GM21529 (cell line): ENCODE results near the gene MCRIP1.

Experiments used
- ATAC-seq: cut with Tn5 transposase; IDR thresholded peaks from one replicate; pipeline ENCODE4 v1.9.1; 2021; ENCODE audit not compliant: unreplicated experiment

The MCRIP1 gene

DNA sequence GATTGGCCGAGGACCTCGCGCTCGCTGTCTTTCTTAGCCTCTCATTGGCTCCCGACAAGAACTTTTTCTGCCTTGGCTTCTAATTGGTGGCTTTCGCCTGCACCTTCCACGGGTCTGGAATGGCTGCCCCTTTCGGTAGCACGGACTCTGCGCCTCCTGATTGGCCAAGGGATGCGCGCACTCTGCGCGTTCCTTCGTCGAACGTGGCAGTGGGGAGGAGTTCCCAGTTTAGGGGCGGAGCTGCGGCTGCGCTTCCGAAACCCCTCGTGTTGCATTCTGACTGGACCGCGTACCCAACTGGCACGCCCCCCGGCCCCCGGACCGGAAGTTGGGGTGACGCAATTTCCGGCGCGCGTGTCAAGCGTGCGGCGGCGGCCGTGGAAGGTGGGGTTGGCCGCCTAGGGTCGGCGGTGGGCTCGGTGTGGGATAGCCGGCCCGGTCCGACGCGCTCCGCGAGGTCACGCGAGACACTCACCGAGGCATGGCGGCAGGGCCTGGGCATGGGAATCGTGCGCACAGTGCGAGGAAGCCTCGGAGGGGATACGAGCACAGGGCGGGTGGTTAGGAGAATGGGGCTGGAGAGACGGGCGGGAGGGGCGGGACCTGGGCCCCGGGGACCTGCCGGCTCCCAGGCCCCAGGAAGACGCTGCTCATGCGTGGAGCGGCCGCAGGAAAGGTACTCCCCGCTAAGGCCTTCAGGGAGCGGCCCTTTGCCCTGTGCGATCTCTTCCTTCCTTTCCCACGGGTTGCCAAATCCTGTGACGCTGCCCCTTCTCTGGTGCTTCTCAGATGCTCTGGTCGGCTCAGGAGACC lies 27.9 kb upstream of the MCRIP1 start:
- ATAC-seq: peak; percentile 75

- peak; percentile 2 for ATAC-seq
Observed at GRCh38 chr17:81859906-81860755, 27.0 kb upstream of the MCRIP1 start, which contains the start of gene P4HB. Gene P4HB, minus strand, starts transcription at chr17:81860535. Its CDS starts 64 bp downstream, at chr17:81860471.

DNA sequence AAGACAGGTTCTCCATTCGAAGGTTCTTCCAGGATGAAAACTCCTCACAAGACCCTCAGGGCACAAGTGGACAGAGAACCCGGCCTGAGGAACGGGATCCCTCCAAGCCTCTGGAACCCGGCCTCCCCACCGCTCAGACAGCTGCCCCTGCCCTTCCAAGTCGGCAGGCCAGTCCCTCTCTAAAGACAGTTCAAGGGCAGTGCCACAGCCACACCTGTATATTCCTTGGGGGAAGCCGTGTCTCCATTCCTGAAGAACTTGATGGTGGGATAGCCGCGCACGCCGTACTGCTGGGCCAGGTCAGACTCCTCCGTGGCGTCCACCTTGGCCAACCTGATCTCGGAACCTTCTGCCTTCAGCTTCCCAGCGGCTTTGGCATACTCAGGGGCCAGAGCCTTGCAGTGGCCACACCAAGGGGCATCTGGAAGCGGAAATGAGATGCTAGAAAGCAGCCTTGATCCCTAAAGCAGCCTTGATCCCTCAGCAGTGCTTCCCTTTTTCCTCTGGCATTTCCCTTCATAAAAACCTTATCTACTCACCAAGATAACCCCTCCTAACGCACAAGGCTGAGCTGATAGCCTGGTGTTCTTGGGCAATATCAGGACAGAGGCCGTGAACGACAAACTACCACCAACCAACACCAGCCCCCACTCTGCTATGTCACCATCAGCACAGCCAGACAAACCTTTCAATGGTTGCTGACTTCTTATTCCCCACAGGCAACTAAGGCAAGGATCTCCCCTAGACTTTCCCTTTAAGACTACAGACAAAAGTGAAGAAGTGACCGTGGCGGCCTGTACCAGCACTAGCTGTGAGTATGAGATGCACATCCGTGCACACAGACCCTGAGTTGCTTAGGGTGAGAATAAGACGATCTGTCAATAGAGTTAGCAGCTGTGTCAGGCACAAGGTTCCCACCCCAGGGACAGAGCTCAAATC lies 26.1 kb upstream of the MCRIP1 start:
- ATAC-seq: no peak

GRCh38 chr17:81858170-81858966 lies 25.3 kb upstream of the MCRIP1 start:
- no peak for ATAC-seq

DNA sequence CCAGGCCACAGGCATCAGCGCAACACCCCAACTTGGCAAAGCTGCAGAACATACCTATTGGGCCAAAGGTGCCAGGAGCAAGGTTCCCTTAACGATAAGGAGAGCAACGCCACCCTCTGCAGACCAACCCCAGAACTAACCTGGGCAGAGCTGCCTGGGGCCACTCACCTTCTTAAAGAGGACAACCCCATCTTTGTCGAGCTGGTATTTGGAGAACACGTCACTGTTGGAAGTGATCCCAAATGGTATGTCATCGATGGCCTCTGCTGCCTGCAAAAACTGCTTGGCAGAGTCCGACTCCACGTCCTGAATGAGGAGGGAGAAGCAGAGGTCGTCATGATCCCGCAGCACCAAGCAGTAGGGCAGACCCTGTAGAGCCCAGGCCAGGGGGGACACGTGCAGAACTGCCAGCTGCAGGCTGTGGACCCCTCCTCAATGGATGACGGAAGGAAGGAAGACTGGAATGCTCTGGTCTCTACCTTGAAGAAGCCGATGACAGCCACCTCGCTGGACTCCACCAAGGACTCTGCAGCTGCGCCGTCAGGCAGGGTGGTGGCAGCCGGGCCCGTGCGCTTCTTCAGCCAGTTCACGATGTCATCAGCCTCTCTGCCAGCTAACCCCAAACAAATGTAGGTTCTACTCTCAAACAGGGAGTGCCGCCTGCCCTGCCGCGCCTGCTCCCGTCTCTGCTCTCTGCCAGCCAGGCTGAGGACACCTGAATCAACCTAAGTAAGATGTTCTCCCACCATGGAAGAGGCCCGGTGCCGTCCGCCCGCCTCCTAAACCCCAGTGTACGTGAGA lies 22.1 kb upstream of the MCRIP1 start:
- no peak for ATAC-seq

DNA sequence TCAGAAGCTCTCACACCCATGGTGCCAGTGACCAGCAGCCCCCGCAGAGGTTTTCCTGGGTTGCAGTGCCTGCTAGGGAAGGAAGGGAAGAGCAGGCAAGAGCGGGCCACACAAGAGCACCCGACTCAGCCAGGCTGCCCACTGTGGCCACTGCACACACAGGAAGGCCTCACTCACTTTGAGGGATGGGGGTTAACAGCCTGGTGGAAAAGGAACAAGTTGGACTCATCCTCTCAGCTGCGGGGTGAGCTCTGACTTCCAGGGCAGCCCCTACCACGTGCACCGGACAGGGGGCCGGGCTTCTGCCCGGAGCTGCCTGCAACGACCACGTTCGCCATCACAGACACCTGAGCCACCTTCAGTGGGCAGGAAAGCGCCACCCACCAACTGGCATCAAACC lies 19.1 kb upstream of the MCRIP1 start:
- no peak for ATAC-seq

GRCh38 chr17:81851423-81851822 lies 18.3 kb upstream of the MCRIP1 start:
- no peak for ATAC-seq

- ATAC-seq: no peak
Observed at GRCh38 chr17:81849457-81849856, 16.4 kb upstream of the MCRIP1 start.

- ATAC-seq: no peak
Observed at GRCh38 chr17:81846743-81847689, 13.9 kb upstream of the MCRIP1 start.

DNA sequence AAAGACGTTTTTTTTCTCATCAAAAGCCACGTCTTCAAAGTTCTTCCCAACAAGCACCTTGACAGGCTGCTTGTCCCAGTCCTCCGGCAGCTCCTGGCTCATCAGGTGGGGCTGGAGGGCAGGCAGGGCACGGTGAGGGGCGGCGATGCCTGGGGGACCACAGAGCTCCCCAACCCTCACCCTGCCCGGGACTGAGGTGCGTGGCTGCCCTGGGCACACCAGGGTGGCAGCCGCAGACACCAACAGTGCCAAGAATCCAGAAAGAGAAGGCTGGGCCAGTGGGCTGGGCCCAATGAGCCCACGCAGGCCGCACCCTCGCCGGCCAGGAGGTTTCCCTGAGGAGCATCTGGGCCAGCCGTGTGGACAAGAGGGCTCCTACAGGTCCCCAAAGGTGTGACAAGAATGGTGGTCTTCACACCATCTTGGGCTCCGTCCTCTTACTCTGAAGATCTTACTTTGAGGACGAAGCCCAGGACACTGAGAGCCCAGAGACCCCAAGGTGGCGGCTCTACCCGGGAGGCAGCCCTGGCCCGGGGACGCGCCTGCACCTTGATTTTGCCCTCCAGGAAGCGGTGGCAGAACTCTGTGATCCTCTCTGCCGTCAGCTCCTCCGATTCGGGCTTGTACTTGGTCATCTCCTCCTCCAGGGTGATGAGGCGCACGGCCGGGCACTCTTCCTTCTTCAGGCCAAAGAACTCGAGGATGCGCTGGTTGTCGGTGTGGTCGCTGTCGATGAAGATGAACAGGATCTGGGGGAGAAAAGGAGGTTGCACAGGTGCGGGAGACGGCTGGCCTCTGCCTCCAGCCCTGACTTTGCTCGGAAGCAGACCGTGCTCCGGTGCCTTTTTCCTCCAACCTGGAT lies 13.0 kb upstream of the MCRIP1 start:
- no peak for ATAC-seq

- ATAC-seq: no peak
Observed at GRCh38 chr17:81845361-81845760, 12.3 kb upstream of the MCRIP1 start.

GRCh38 chr17:81844887-81845286 lies 11.8 kb upstream of the MCRIP1 start:
- ATAC-seq: no peak

- no peak for ATAC-seq
Observed at GRCh38 chr17:81844327-81844851, 11.3 kb upstream of the MCRIP1 start.

DNA sequence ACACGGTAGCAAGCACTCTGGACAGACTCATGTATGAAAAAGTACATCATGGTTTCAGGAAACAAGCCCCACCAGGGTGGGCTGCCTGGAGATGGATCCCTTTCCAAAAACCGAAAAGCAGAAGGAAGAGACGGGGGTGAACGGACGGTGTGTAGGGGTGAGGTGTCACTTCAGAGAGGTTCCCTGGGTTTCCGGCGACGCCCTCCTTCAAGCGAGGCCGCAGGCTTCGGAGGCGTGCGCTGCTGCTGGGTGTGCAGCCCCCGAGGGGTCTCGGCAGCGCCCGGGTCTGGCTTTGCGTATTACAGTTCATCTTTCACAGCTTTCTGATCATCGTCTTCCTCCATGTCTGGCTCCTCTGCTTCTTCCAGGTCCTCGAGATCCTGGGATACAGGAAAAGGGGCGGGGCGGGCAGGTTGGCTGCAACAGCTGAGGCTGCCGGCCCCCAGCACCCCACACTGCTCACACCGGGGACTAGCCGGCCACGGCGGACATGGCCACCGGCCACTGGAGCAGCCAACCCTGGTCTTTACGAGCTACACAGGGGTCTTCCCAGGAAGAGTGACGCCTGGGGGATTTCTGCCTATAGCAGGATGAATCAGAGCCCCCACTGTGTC lies 10.7 kb upstream of the MCRIP1 start:
- no peak for ATAC-seq

DNA sequence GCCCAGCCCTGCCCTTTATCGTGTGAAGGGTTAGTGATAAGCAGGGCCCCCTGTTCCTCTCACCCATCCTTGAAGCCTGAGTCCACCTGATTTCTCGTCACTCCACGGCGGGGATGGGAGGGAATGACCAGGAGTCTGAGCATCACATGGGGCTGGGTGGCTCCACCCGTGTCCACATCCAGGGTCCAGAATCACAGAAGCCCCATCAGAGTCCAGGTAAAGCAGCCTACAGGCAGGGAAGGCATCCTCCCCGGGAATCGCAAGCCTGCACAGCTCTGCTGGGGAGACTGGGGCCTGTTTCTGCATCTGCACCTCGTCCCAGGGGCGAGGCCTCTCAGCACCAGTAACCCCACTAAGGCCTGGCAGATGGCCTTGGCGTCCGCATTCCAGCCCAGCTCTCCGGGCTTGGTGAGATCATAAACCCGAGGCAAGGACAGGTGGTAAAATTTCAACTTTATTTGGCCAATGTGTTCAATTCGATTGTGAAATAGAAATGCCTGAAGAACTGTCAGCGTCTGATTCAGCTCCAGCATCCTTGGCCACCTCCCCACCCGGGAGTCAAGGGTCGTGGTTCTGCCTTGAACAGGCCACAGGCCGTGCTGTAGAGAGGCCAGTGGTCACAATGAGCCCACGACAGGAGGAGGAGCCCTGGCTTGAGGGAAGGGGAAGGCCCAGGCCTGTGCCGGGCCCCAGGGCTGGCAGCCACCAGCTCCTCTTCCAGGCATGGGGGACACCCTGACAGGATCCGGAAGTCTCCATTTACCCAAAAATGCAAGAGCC lies 9.8 kb upstream of the MCRIP1 start:
- no peak for ATAC-seq

- ATAC-seq: no peak
Observed at GRCh38 chr17:81842378-81842724, 9.3 kb upstream of the MCRIP1 start.
